ENCODE results near the gene CHRNA3.

GRCh38 chr15:78567531-78567930 is 53.3 kb downstream of the CHRNA3 start:
- TF ChIP-seq ESRRA (IDR thresholded peaks at IDR 0.05; ENCODE audit: borderline replicate concordance, low read length) (no peak), EP300 (IDR thresholded peaks at IDR 0.05) (no peak), CTCF (IDR thresholded peaks at IDR 0.05) (no peak), POLR2A (IDR thresholded peaks at IDR 0.05; ENCODE audit: low read length) (no peak), USF2 (IDR thresholded peaks at IDR 0.05) (no peak), JUNB (IDR thresholded peaks at IDR 0.05) (no peak), CEBPB (IDR thresholded peaks at IDR 0.05) (no peak), POLR2AphosphoS2 (conservative IDR thresholded peaks at IDR 0.05; ENCODE audit: low read length) (no peak), SMC3 (IDR thresholded peaks at IDR 0.05) (no peak), CBX2 (IDR thresholded peaks at IDR 0.05; ENCODE audit: borderline replicate concordance, low read depth) (no peak)
